Mononuclear cell (primary cell): Measurements from ENCODE around the gene TACR1. TPM values are rescaled to one million over a fixed set of nuclear protein-coding genes. Genes with fewer than 3 reads are reported as not detected.
"Not testable (repeated sequence)": the region's sequence is repeated elsewhere in the genome, so short reads cannot be mapped to it uniquely, and the experiment has no call there.

Source experiments
- H3K27me3 ChIP-seq: 2 replicates; pipeline ENCODE4 v1.6.0; 2011; ENCODE audit warnings: low read length, control low read depth; ENCODE audit not compliant: insufficient read depth
- H3K4me1 ChIP-seq: 2 replicates; pipeline ENCODE4 v1.5.1; 2011; ENCODE audit warnings: mild to moderate bottlenecking, low read length, control low read depth; ENCODE audit not compliant: insufficient read depth
- H3K4me3 ChIP-seq: 2 replicates; pipeline ENCODE4 v1.5.1; 2011; ENCODE audit warnings: mild to moderate bottlenecking, low read length, moderate library complexity
- H3K9me3 ChIP-seq: 2 replicates; pipeline ENCODE4 v1.5.1; 2011; ENCODE audit warnings: low read depth, mild to moderate bottlenecking, control low read depth, low read length
- total RNA-seq: library from RNA; depleted of rRNA; stranded (reverse); fragments of >200 nt; gene quantifications from one replicate; pipeline ENCODE4 v1.2.3, GENCODE V29; 2012

Gene TACR1
- total RNA-seq, 1 donor: under 0.01 TPM

DNA sequence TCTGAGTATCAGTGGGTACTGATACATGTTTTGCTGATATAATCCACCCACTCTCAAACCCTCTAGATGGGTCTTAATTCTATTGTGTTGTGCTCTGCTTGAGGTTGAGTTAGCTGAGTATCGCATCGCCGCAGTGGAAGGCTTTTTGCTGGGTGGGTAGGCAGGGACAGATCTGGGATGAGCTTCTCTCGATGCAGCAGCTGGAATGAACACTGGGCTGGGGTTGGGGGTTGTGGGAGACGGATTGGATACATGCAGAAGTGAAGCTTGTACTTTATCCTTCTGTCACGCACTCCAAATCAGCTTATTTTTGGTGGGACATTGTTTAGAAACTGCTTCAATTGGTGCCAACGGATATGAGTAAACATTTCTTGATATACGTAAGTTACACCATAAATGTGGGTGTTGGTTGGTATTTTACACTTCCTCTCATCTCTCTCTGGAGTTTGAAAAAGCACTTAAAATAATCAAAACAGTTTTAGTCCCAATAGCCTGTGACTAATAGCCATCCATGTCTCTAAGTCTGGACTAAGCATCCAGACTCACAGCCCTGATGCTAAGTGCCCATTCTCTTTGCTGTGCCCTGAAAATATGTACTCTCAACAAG lies 133.8 kb downstream of the TACR1 start:
- H3K9me3 ChIP-seq: no peaks in the 10 kb centered on the region
- no peaks in the 10 kb centered on the region for H3K27me3 ChIP-seq
- H3K4me1 ChIP-seq: no peaks in the 10 kb centered on the region
- H3K4me3 ChIP-seq: no peak overlapping the region

DNA sequence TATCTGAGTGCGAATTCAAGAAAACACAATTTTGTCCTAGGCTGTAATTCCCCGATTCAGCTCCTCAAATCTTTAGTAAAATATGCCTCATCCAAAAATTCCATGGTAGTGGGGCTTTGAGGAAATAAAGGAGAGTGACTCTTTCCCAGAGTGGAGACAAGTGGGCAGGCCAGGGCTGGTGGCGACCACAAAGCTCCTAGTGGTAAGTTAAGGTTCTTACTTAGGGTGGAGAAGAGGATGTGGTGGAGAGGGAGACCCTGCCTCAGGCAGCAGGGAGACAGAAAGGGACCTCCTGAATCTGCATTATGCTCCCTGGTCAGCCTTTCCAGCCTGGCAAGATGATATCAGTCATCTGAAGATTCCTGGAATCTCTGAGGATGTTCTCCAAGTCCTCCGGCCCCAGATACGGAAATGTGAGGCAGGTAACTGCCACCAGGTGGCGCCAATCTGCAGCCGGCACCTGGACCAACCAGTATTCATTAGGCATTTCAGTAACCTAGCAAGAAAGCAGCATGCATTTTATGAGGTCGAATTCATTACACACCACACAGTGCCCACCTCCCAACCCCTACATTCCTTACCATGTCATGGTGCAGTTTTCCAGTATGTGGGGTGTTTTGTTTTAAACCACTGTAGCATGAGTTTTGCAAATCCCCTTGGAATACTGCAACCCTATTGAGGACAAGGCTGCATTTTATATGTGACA lies 134.5 kb downstream of the TACR1 start:
- H3K4me1 ChIP-seq: no peaks in the 10 kb centered on the region
- H3K4me3 ChIP-seq: no peak overlapping the region
- no peaks in the 10 kb centered on the region for H3K27me3 ChIP-seq
- H3K9me3 ChIP-seq: no peaks in the 10 kb centered on the region

DNA sequence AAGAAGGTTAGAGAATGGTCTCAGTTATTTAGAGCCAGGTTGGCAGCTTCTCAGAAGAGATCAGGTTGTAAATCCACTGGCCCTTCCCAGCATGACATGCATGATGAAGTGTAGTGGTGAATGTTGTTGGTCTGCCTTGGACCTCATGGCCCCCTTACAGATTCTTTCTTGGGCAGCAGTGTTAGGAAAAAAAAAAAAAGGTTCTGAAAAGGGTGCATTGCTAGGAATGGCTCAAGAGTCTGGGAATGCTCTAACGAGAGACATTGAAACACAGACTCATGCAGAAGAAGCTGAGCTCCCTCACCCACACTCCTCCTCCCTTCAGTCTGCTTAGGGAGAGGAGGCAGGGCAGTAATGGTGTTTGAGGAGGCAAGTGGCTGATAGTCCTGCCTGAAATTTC lies 135.4 kb downstream of the TACR1 start:
- H3K9me3 ChIP-seq: no peaks in the 10 kb centered on the region
- no peaks in the 10 kb centered on the region for H3K4me1 ChIP-seq
- H3K4me3 ChIP-seq: no peak overlapping the region
- H3K27me3 ChIP-seq: no peaks in the 10 kb centered on the region

DNA sequence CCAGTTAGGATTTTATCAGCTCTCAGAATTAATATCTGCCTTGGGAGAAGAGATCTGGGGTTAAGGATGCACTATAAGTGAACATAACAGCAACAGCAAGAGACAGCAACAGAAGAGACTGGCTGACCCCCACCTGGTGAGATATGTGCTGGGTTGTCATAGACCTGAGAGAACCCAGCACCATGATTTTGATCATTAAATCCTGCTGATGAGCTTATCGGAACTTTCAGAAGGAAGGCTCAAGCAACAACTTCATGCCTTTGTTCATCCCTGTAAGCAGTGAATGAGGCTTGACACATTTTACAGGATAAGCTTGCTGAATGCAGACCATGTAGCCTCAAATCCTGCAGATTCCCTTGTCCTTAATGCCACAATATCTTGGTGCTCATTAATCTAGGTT lies 140.9 kb downstream of the TACR1 start:
- Histone ChIP-seq H3K4me1 (no peaks in the 10 kb centered on the region), H3K4me3 (no peak overlapping the region), H3K27me3 (no peaks in the 10 kb centered on the region), H3K9me3 (no peaks in the 10 kb centered on the region)

DNA sequence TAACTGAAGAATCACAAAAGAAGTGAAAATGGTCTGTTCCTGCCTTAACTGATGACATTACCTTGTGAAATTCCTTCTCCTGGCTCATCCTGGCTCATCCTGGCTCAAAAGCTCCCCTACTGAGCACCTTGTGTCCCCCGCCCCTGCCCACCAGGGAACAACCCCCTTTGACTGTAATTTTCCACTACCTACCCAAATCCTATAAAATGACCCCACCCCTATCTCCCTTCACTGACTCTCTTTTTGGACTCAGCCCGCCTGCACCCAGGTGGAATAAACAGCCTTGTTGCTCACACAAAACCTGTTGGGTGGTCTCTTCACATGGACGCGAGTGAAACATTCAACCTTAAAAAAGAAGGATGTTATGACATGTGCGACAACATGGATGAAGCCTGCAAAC lies 142.2 kb downstream of the TACR1 start:
- H3K4me3 ChIP-seq, H3K9me3 ChIP-seq, H3K27me3 ChIP-seq, H3K4me1 ChIP-seq: not testable (repeated sequence)

DNA sequence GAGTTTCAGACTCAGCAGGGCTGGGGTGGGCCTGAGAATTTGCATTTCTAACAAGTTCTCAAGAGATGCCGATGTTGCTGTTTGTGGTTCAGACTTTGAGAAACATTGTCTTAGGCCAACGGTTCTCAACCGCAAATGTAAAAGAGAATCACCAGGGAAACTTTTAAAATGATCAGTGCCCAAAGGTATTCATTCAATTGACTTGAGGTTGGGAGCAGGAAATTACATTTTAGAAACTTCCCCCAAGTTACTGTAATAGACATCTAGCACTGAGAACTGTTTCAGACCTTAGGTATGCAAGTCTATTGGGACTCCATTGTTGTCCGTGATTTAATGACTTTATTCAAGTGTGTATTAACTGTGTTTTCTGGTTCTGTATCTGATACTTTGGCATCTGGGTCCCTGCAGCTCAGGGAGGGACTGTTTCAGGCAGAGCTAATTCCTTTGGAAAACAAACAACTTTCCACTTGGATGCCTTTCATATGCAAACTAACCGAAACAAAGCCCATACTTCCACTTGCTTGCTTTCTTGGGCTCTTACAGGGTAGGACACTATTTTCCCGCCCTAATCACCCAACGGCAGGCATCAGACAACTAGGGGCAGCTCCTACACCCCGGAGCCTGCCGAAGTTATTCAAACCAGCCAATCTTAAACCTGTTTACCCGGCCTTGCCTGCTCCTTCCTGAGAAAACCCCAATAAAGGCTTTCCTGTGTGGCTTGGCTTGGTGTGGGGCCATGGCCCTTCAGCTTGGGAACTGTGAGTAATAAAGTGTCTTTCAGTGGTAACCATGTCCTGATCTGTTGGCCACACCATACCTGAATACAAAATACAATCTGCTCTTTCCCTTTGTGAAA lies 143.3 kb downstream of the TACR1 start:
- no peak overlapping the region for H3K4me3 ChIP-seq
- no peaks in the 10 kb centered on the region for H3K27me3 ChIP-seq
- no peaks in the 10 kb centered on the region for H3K4me1 ChIP-seq
- H3K9me3 ChIP-seq: no peaks in the 10 kb centered on the region

DNA sequence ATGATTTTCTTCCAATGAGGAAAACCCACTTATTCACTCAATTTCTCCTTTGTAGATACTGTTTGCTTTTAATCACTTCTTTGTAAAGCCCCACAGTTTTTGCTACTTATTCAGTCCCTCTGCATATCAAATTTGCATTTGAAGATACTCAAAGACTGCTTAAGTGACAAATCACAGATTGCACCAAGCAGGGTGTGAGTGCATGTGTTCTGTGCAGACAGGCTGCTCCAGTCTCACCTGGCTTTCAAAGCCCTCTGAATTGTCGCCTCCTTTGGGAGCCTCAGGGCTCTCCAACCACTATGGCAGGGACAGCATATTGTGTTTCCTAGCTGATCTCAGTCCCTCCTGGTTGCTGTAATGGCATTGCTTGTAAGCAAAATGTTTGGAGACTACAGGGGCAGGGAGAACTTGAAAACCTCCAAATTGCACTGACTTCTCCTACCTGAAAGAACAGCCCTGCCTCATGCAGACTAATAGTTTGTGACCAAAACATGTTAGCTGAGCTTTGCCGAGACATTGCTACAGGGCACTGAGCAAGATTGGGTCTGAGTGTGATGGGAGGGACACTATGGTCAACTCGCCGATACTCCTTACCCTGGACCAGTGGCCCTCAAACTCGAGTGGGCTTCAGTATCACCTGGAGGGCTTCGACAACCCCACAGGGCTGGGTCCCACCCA lies 144.0 kb downstream of the TACR1 start:
- Histone ChIP-seq H3K9me3 (no peaks in the 10 kb centered on the region), H3K27me3 (no peaks in the 10 kb centered on the region), H3K4me3 (no peak overlapping the region), H3K4me1 (no peaks in the 10 kb centered on the region)

DNA sequence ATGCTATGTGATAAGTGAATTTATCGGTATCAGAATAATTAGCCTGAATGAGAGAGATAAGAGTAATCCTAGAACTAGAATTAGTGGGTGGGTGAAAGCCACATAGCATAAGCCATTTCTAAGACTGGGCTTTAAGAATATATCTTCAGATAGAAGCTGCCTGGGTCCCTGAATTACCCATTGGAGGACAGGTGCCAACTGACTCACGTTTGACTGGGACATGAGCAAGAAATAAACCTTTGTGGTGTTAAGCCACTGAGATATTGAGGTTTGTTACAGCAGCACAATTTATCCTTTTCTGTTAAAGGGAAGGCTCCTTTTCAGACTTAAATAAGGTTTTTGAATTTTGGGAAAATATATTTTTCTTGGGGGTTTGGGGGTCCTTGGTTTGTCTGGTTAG lies 145.0 kb downstream of the TACR1 start:
- no peaks in the 10 kb centered on the region for H3K27me3 ChIP-seq
- H3K9me3 ChIP-seq: no peaks in the 10 kb centered on the region
- no peak overlapping the region for H3K4me3 ChIP-seq
- no peaks in the 10 kb centered on the region for H3K4me1 ChIP-seq

DNA sequence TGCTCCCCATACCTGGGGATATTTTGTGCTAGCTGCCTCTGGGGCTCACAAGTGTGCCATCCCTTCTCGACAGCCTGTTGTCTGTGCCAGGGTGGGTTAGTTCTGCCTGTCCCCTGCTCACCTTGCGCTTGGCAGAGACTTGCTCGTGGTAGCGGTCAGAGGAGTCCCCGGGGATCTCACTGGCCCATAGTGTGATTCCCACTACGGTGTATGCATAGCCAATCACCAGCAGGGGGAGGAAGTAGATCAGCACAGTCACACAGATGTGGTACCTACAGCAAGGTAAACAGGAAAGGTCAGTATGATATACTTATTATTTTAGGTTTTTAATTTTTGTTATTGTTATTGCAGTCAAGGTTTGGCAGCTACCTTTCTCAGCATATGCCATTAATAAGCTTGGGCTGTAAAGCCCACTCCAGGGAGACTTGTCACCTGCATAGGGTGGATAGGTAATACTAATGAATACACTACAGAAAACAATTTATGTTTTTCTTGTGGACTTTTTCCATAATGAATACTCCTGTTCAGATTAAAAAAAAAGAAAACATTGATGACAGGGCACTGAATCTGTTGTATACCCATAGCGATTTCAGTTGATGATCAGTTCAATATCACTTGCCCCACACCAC lies 145.7 kb downstream of the TACR1 start:
- Histone ChIP-seq H3K4me3 (no peak overlapping the region), H3K4me1 (no peaks in the 10 kb centered on the region)

DNA sequence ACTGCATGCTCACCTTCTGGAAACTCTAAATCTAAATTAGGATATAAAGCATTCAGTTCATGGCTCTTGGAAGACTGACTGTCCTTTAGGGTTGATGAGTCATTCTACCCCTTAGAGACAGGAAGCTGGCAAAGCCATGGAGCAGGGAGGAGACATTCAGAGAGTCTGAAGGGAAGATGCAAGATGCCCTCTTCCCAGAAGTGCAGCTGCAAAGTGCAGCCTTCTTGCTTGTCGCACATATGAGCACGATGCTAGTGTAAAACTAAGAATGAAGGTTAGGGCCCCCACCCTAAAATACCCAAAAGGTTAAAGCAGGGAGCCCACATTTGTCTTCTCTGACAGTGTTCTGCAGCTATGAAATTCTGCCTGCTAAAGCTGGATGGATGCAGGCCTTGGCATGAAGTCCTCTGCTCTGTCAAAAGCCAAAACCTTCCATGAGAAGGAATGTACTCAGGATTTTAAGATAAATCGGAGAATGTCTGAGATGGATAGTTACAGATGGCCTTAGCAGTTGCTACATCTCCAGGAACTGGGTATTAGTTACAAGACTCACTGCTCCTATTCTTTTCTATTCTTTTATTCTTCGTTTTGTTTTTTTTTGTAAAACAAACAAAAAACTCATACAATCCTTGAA lies 151.2 kb downstream of the TACR1 start:
- Histone ChIP-seq H3K27me3 (no peaks in the 10 kb centered on the region), H3K4me3 (no peak overlapping the region), H3K9me3 (no peaks in the 10 kb centered on the region), H3K4me1 (no peaks in the 10 kb centered on the region)

More for the DNA sequence above, 145.7 kb downstream of the TACR1 start:
- Histone ChIP-seq H3K9me3 (no peaks in the 10 kb centered on the region), H3K27me3 (no peaks in the 10 kb centered on the region)

DNA sequence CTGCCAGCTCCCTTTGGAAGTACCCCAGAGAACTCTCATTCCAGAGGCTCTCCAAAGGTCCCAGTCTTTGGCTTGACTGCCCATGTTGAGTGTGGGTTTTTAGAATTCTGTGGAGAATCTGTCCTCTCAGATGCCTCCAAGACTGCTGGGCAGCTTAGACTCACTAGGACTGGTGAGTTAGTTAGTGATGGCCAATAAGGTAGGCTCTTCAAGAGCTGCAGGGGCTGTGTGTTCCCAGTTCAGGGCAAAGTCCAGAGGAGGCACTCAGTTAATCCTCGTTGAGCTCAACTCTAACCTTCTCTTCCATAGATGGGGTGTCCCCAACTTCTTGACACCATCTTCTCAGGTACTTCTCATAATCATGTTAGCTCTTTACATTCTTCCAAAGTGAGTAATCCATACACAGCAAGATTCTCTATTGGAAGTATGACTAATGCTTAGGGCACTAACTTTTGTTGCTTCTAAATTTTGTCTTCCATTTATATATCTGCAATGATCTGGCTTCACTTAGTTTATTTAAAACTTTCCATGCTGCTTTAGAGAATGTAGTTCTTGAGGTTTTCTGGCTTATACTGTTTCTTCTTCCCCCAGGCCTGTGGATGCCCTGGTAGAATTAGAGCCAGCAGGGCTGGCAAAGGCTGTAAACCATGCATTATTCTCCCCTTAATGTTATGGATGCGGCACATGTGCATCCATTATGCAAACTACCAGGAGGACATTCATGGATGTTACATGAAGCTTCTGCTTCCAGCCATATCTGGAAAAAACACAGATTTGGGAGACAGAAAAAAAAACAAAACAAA lies 151.9 kb downstream of the TACR1 start:
- Histone ChIP-seq H3K4me1 (no peaks in the 10 kb centered on the region), H3K27me3 (no peaks in the 10 kb centered on the region), H3K9me3 (no peaks in the 10 kb centered on the region), H3K4me3 (no peak overlapping the region)

DNA sequence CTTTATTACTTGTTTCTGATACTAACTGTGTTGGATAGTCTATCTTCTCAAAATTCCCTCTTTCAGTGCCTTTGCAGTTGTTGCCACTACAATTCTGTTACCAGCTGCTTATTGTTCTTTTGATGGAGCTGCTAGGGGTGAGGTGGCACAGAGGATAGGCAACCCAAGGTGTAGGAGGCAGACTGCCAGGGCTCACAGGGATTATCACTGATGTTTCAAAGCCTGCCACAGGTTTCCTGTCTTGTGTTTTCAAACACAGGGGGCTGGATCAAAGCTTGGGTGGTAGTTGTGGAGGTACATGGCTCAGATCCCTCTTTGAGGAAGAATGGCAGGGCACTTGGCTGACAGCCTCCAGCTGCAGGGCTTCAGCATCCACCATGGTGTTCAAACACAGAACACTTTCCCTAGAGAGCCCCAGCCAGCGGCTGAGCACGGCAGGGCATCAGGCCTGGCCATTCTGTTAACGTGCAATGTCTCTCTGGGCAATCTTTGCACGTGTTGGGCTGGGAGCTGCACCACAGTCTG lies 153.7 kb downstream of the TACR1 start:
- Histone ChIP-seq H3K4me1 (peaks cover 5% of the 10 kb centered on the region), H3K27me3 (no peaks in the 10 kb centered on the region), H3K9me3 (no peaks in the 10 kb centered on the region), H3K4me3 (no peak overlapping the region)

DNA sequence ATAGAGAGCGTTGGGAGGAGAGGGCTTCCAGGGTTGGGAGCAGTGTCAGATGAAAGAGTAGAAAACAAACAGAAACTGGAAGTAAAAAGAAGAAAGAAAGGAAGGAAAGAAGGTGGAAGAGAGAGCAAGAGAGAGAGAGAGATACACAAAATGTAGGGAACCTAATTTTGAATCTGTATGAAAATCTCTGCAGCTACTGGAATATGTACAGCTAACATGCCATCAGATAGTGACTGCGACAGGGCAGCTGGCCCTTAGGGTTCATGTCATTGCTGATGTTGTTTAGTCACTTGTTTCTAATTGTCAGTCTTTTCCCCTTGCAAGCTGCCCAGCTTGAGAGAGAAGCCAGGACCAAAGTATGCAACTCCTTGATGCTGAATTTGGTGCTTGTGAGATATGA lies 155.0 kb downstream of the TACR1 start:
- no peaks in the 10 kb centered on the region for H3K27me3 ChIP-seq
- no peaks in the 10 kb centered on the region for H3K9me3 ChIP-seq
- H3K4me3 ChIP-seq: no peak overlapping the region
- H3K4me1 ChIP-seq: peaks cover 5% of the 10 kb centered on the region
